Measurements from ENCODE around the gene FBLIM1.

The FBLIM1 gene

GRCh38 chr1:15758953-15759661 lies 512 bp downstream of the FBLIM1 start:
- Histone ChIP-seq H2AK5ac (ENCODE audit: low read length, severe bottlenecking) (peak overlapping the region; percentile 7), H3K4me1 (ENCODE audit: control insufficient read depth, insufficient read depth, low read depth, low read length) (peaks cover 28% of the 10 kb centered on the region), H3K23ac (ENCODE audit: low read length in 2 of 2) (peak overlapping the region; percentile 51 to 91), H2BK120ac (ENCODE audit: low read depth, low read length) (peak overlapping the region; percentile 97), H3K9ac (ENCODE audit: low read length) (peak overlapping the region; percentile 78), H3K4me2 (ENCODE audit: low read length, poor library complexity, severe bottlenecking) (peak overlapping the region; percentile 84), H3K27ac (ENCODE audit: low read length, poor library complexity, severe bottlenecking) (peak overlapping the region; percentile 44), H4K91ac (ENCODE audit: low read length) (peak overlapping the region; percentile 96), H2BK15ac (ENCODE audit: low read depth, poor library complexity, severe bottlenecking) (peak overlapping the region; percentile 96), H2AFZ (ENCODE audit: low read depth, low read length) (no peak overlapping the region), H4K8ac (ENCODE audit: low read length) (peak overlapping the region; percentile 84), H3K4me3 (ENCODE audit: insufficient read depth in 1 of 2, low read depth in 1 of 2, low read length in 2 of 2) (peak overlapping the region; percentile 79 to 86), H3K9me3 (ENCODE audit: control insufficient read depth, low read length) (no peaks in the 10 kb centered on the region), H3K4ac (ENCODE audit: low read depth in 1 of 2, low read length in 2 of 2) (peak overlapping the region; percentile 56 to 88), H3K18ac (ENCODE audit: low read depth in 1 of 2, low read length in 2 of 2) (peak overlapping the region; percentile 91 to 92), H3K27me3 (ENCODE audit: control insufficient read depth in 1 of 2, insufficient read depth in 1 of 2, low read length in 2 of 2) (peaks cover 0 to 2% of the 10 kb centered on the region in 2 experiments), H3K79me1 (replicated peaks; ENCODE audit: low read length, poor library complexity, severe bottlenecking) (peaks cover 2% of the 10 kb centered on the region), H2BK5ac (ENCODE audit: low read depth, low read length, poor library complexity, severe bottlenecking) (peak overlapping the region; percentile 81), H3K36me3 (ENCODE audit: control insufficient read depth in 1 of 2, insufficient read depth in 2 of 2, low read depth in 1 of 2, low read length in 2 of 2) (peaks cover 0 to 5% of the 10 kb centered on the region in 2 experiments), H3K14ac (ENCODE audit: low read length in 2 of 2) (peak overlapping the region; percentile 62 to 85), H2BK12ac (ENCODE audit: low read length in 2 of 2) (peak overlapping the region; percentile 55 to 67)
- WGBS = under 1% methylated on average over 50 of the region's 58 CpGs
- peak; percentile 38 for DNase-seq

GRCh38 chr1:15760520-15761211 lies 2.1 kb downstream of the FBLIM1 start:
- peaks cover 6 to 20% of the 10 kb centered on the region in 2 experiments for H3K36me3 ChIP-seq (ENCODE audit: control insufficient read depth in 1 of 2, insufficient read depth in 2 of 2, low read depth in 1 of 2, low read length in 2 of 2)
- peak overlapping the region; percentile 62 for H3K9ac ChIP-seq (ENCODE audit: low read length)
- H3K23ac ChIP-seq (ENCODE audit: low read length in 2 of 2) = no peak overlapping the region
- H3K4ac ChIP-seq (ENCODE audit: low read depth in 1 of 2, low read length in 2 of 2) = peak overlapping the region; percentile 36 to 75
- no peak overlapping the region for H2BK5ac ChIP-seq (ENCODE audit: low read depth, low read length, poor library complexity, severe bottlenecking)
- peak overlapping the region; percentile 53 for H2AK5ac ChIP-seq (ENCODE audit: low read length, severe bottlenecking)
- H3K27ac ChIP-seq (ENCODE audit: low read length, poor library complexity, severe bottlenecking) = peak overlapping the region; percentile 82
- H2BK12ac ChIP-seq (ENCODE audit: low read length in 2 of 2) = peak overlapping the region in 1 of 2 experiments; percentile 21
- H3K27me3 ChIP-seq (ENCODE audit: control insufficient read depth in 1 of 2, insufficient read depth in 1 of 2, low read length in 2 of 2) = peaks cover 0 to 2% of the 10 kb centered on the region in 2 experiments
- H2BK15ac ChIP-seq (ENCODE audit: low read depth, poor library complexity, severe bottlenecking) = no peak overlapping the region
- peak overlapping the region; percentile 50 for H3K4me3 ChIP-seq (ENCODE audit: insufficient read depth in 1 of 2, low read depth in 1 of 2, low read length in 2 of 2)
- peak overlapping the region; percentile 1 for H2BK120ac ChIP-seq (ENCODE audit: low read depth, low read length)
- peak overlapping the region; percentile 66 for H4K8ac ChIP-seq (ENCODE audit: low read length)
- H3K79me1 ChIP-seq (replicated peaks; ENCODE audit: low read length, poor library complexity, severe bottlenecking) = peaks cover 14% of the 10 kb centered on the region
- no peak overlapping the region for H2AFZ ChIP-seq (ENCODE audit: low read depth, low read length)
- no peaks in the 10 kb centered on the region for H3K9me3 ChIP-seq (ENCODE audit: control insufficient read depth, low read length)
- H3K4me1 ChIP-seq (ENCODE audit: control insufficient read depth, insufficient read depth, low read depth, low read length) = peaks cover 37% of the 10 kb centered on the region
- H3K18ac ChIP-seq (ENCODE audit: low read depth in 1 of 2, low read length in 2 of 2) = peak overlapping the region; percentile 12 to 91
- DNase-seq = peak; percentile 90
- H4K91ac ChIP-seq (ENCODE audit: low read length) = peak overlapping the region; percentile 62
- no peak overlapping the region for H3K14ac ChIP-seq (ENCODE audit: low read length in 2 of 2)
- WGBS = under 1% methylated on average over 12 of the region's 12 CpGs
- H3K4me2 ChIP-seq (ENCODE audit: low read length, poor library complexity, severe bottlenecking) = peak overlapping the region; percentile 62

GRCh38 chr1:15761366-15762128 lies 3.0 kb downstream of the FBLIM1 start:
- Histone ChIP-seq H2BK15ac (ENCODE audit: low read depth, poor library complexity, severe bottlenecking) (no peak overlapping the region), H3K18ac (ENCODE audit: low read depth in 1 of 2, low read length in 2 of 2) (peak overlapping the region; percentile 68 to 91), H3K9ac (ENCODE audit: low read length) (no peak overlapping the region), H4K8ac (ENCODE audit: low read length) (peak overlapping the region; percentile 27), H2BK12ac (ENCODE audit: low read length in 2 of 2) (peak overlapping the region in 1 of 2 experiments; percentile 21), H3K79me1 (replicated peaks; ENCODE audit: low read length, poor library complexity, severe bottlenecking) (peaks cover 17% of the 10 kb centered on the region), H3K9me3 (ENCODE audit: control insufficient read depth, low read length) (no peaks in the 10 kb centered on the region), H2AFZ (ENCODE audit: low read depth, low read length) (no peak overlapping the region), H3K27me3 (ENCODE audit: control insufficient read depth in 1 of 2, insufficient read depth in 1 of 2, low read length in 2 of 2) (peaks cover 0 to 2% of the 10 kb centered on the region in 2 experiments), H3K23ac (ENCODE audit: low read length in 2 of 2) (no peak overlapping the region), H3K4ac (ENCODE audit: low read depth in 1 of 2, low read length in 2 of 2) (peak overlapping the region in 1 of 2 experiments; percentile 56), H4K91ac (ENCODE audit: low read length) (no peak overlapping the region), H2BK5ac (ENCODE audit: low read depth, low read length, poor library complexity, severe bottlenecking) (no peak overlapping the region), H3K27ac (ENCODE audit: low read length, poor library complexity, severe bottlenecking) (peak overlapping the region; percentile 82), H2BK120ac (ENCODE audit: low read depth, low read length) (no peak overlapping the region), H3K4me2 (ENCODE audit: low read length, poor library complexity, severe bottlenecking) (peak overlapping the region; percentile 33), H3K14ac (ENCODE audit: low read length in 2 of 2) (no peak overlapping the region), H3K36me3 (ENCODE audit: control insufficient read depth in 1 of 2, insufficient read depth in 2 of 2, low read depth in 1 of 2, low read length in 2 of 2) (peaks cover 7 to 29% of the 10 kb centered on the region in 2 experiments), H3K4me3 (ENCODE audit: insufficient read depth in 1 of 2, low read depth in 1 of 2, low read length in 2 of 2) (no peak overlapping the region), H2AK5ac (ENCODE audit: low read length, severe bottlenecking) (peak overlapping the region; percentile 11), H3K4me1 (ENCODE audit: control insufficient read depth, insufficient read depth, low read depth, low read length) (peaks cover 37% of the 10 kb centered on the region)
- DNase-seq = peak; percentile 29
- WGBS = 78% methylated on average over 6 of the region's 8 CpGs
